Erythroblast (primary cell): Measurements from ENCODE around the gene EFHC2.

Experiments
- GATA1 ChIP-seq: IDR thresholded peaks from 2 replicates; pipeline ENCODE4 v1.6.1; 2011; ENCODE audit warnings: low read depth, mild to moderate bottlenecking, control low read depth, low read length, moderate library complexity
- POLR2A ChIP-seq: IDR thresholded peaks from 2 replicates; pipeline ENCODE4 v1.6.1; 2011; ENCODE audit warnings: mild to moderate bottlenecking, low read length

DNA sequence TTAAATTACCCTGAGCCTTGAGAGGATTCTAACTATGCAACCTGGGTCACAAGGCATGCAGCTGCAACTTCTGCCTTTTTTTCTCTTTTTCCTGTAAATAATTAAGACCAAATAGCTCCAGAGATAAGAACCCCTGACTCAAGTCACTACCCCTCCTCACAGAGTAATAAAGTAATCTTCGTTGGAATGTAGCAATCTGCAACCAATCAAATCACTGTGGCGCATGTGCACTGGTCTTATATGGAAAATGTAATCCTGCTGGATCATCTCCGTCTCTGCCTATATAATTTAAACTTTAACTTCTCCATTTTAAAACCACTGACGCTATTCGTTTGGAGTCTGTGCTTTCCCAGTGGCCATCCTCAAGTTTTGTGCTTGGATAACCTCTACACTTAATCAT is 6.1 kb upstream of the EFHC2 start:
- no peak for TF ChIP-seq POLR2A
- TF ChIP-seq GATA1 = no peak
